ENCODE results near the gene CARHSP1. TPM values are rescaled to one million over a fixed set of nuclear protein-coding genes. Genes with fewer than 3 reads are reported as not detected.

The CARHSP1 gene
- total and polyA plus RNA-seq, 2 of the 4 experiments (the other 2 are of a cell fraction): 121 to 138 TPM

DNA sequence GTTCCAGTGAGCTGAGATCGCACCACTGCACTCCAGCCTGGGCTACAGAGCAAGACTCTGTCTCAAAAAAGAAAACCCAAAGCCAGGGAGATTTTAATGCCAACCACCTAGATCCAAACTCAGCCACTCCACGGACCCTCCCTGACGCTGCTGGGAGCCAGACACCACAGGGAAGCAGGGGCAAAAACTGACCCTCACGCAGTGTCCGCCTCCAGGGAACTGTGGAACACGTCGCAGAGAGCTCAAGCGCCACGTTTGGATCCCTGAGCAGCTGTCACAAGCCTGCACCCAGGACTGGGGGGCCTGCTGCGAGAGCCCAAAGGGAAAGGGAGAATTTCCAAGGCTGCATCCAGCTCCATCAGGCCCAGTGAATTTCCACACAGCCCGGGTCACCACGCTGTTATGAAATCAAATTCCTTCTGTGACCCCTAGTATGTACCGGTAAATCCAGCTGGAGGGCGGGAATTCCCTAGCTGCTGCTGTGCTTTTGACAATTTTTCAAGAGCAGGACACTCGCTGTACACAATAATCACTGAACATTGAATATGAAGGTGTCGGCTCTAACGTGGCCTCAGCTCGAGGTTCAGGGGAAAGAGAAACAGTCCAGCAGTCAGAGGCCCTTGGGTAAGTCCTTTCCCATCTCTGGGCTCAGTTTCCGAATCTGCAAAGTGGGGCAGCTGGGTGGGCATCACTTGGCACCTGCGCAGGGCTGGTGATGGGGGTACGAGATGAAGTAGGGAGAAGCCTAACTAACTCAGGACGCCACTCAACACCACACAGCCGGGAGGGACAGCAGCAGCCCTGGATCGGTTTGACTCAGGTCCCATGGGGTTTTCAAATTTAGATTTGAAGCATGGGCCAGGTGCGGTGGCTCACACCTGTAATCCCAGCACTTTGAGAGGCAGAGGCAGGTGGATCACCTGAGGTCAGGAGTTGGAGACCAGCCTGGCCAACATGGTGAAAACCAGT, 8.6 kb downstream of the CARHSP1 start:
- H3K27ac ChIP-seq (ENCODE audit: insufficient read depth, low read length): peak overlapping the region; percentile 69; the same call in 1 of the 2 replicates
- ChIA-PET CTCF (interaction anchor here (1.2 kb wide), 1 partner anchor 20 kb away, joined by 3 read pairs; no protein-coding TSS in a partner anchor), POLR2A (ENCODE audit: unreplicated experiment) (no interaction called here)
- no peak overlapping the region for H3K4me3 ChIP-seq (ENCODE audit: insufficient read depth, low read depth, low read length)
- H4K8ac ChIP-seq (ENCODE audit: low read depth in 2 of 2, low read length in 2 of 2): peak overlapping the region in 1 of 2 experiments; percentile 41; a peak in 1 of 4 replicates
- H2AK5ac ChIP-seq (ENCODE audit: low read depth, low read length): peak overlapping the region; percentile 74
- H3K14ac ChIP-seq (replicated peaks; ENCODE audit: low read depth, low read length): peak overlapping the region; percentile 59; the same call in 1 of the 2 replicates
- DNase-seq (peak; percentile 79), ATAC-seq (ENCODE audit: low read depth) (peak; percentile 62)
- H3K36me3 ChIP-seq (ENCODE audit: control insufficient read depth, insufficient read depth, low read length): peaks cover 38% of the 10 kb centered on the region
- peaks cover 82% of the 10 kb centered on the region for H4K20me1 ChIP-seq (ENCODE audit: insufficient read depth, low read length)
- peaks cover 17 to 93% of the 10 kb centered on the region in 2 experiments for H3K79me1 ChIP-seq (ENCODE audit: low read depth in 1 of 2, low read length in 2 of 2)
- peak overlapping the region; percentile 76 for H3K4ac ChIP-seq (ENCODE audit: low read depth, low read length)
- H3K9me3 ChIP-seq (ENCODE audit: control insufficient read depth, insufficient read depth, low read length): no peaks in the 10 kb centered on the region
- no peak overlapping the region for H4K91ac ChIP-seq (ENCODE audit: insufficient read depth, low read depth, low read length)
- H3K4me1 ChIP-seq (ENCODE audit: control insufficient read depth, insufficient read depth, low read length): peaks cover 26% of the 10 kb centered on the region
- no peak overlapping the region for H3K23ac ChIP-seq (ENCODE audit: low read depth, low read length)
- H4K5ac ChIP-seq (ENCODE audit: low read depth, low read length): no peak overlapping the region; the same call in 1 of the 2 replicates
- H2AK9ac ChIP-seq (replicated peaks; ENCODE audit: low read depth, low read length, poor library complexity): peak overlapping the region; percentile 93
- no peaks in the 10 kb centered on the region for H3K27me3 ChIP-seq (ENCODE audit: control insufficient read depth, insufficient read depth, low read length)
- WGBS, 2 experiments (ENCODE audit: extremely low coverage in 2 of 2, insufficient read length in 1 of 2): 39% methylated on average over 7 of the region's 25 CpGs; no CpG with 5 or more reads in 1 of the 2 experiments
- no TSS peak for BruUV-seq (replicated peaks)
- H3K9me1 ChIP-seq (ENCODE audit: insufficient read depth, low read length): peaks cover 19% of the 10 kb centered on the region
- no peak overlapping the region for H3K18ac ChIP-seq (ENCODE audit: low read depth, low read length)
- TF ChIP-seq CEBPB (IDR thresholded peaks at IDR 0.05; ENCODE audit: low read depth, low read length): peak; percentile 76
- TF ChIP-seq RCOR1 (IDR thresholded peaks at IDR 0.05; ENCODE audit: insufficient replicate concordance, low read length): peak; percentile 86
- no peak for TF ChIP-seq MAFK (IDR thresholded peaks at IDR 0.05; ENCODE audit: low read depth, low read length)
- no peak overlapping the region for H2BK15ac ChIP-seq (ENCODE audit: low read depth, low read length)
- peak overlapping the region; percentile 34 for H2AFZ ChIP-seq (replicated peaks; ENCODE audit: low read length, poor library complexity)
- in situ Hi-C loops (cut with MboI; ENCODE audit: low sequenced_read_pairs): no loop called here
- no peak overlapping the region for H2BK20ac ChIP-seq (ENCODE audit: low read depth, low read length)
- dilution Hi-C loops (cut with HindIII; ENCODE audit: low sequenced_read_pairs, unreplicated experiment): no loop called here
- peak overlapping the region; percentile 39; the same call in 1 of the 2 replicates for H3K4me2 ChIP-seq (ENCODE audit: low read depth, low read length)
- no peak overlapping the region for H3K56ac ChIP-seq (ENCODE audit: extremely low read depth, insufficient read depth, low read length)
- no peak overlapping the region; the same call in 1 of the 2 replicates for H3K9ac ChIP-seq (ENCODE audit: low read depth, low read length)
- peak overlapping the region; percentile 61 for H2BK5ac ChIP-seq (ENCODE audit: low read depth, low read length, poor library complexity, severe bottlenecking)
- no peak overlapping the region for H2BK120ac ChIP-seq (ENCODE audit: low read depth, low read length)
- intact Hi-C loops (cut with micrococcal nuclease): no loop called here
